ENCODE measurements around the gene TRIO. TPM values are rescaled to one million over a fixed set of nuclear protein-coding genes. Genes with fewer than 3 reads are reported as not detected.

Gene TRIO
- total RNA-seq, 5 donors from 2014 or later (not counting 1 experiment from before 2014, with no cell fraction given): 6.2 to 31.1 (median 11.8) TPM

DNA sequence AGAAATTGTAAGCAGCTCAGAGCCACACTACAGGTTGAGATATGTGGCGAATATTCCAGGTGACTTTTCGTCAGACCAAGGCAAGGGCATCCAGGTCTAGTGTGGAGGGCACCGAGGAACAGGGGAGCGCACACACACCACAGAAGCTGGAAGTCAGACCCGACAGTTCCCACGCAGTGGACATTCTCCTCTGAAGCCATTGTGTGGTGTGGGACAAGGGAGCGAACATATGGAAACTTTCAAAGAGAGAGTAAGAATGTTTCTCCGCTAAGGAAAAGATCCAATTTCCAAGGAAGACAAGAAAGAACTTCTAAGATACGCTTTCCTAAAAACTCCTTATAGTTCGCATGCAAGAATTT lies 297.1 kb downstream of the TRIO start:
- Mint-ChIP-seq H3K9me3 (no peaks in the 10 kb centered on the region), H3K4me3 (no peak overlapping the region), H3K4me1 (peaks cover 6 to 13% (median 8%) of the 10 kb centered on the region in 3 donors), H3K36me3 (no peaks in the 10 kb centered on the region), H3K27me3 (peaks cover 0 to 3% of the 10 kb centered on the region in 2 donors), H3K27ac (no peak overlapping the region)
- POLR2A ChIA-PET: no interaction called here
- H3K27me3 ChIP-seq (replicated peaks in 1 of 2; ENCODE audit: control insufficient read depth in 2 of 2, extremely low read depth in 1 of 2, insufficient read depth in 2 of 2, low read length in 1 of 2): peaks cover 0 to 3% of the 10 kb centered on the region in 2 experiments
- ATAC-seq (replicated peaks in 1 of 4) (no peak), DNase-seq (no peak)
- H3K4me1 ChIP-seq (ENCODE audit: control insufficient read depth in 1 of 2, extremely low read depth in 1 of 2, insufficient read depth in 2 of 2, low read length in 2 of 2): no peaks in the 10 kb centered on the region
- H3K27ac ChIP-seq (ENCODE audit: low read length): no peak overlapping the region
- 89% methylated on average over 3 of the region's 10 CpGs for WGBS (ENCODE audit: insufficient coverage)
- H3K9me3 ChIP-seq: no peaks in the 10 kb centered on the region
- CTCF ChIA-PET: no interaction called here
- H3K36me3 ChIP-seq (ENCODE audit: control insufficient read depth in 2 of 2, extremely low read depth in 1 of 2, insufficient read depth in 1 of 2, low read length in 1 of 2): peaks cover 0 to 3% of the 10 kb centered on the region in 2 donors
- no peak overlapping the region for H3K4me3 ChIP-seq (ENCODE audit: control insufficient read depth in 1 of 2, extremely low read depth in 1 of 2, low read length in 1 of 2)

- no peak overlapping the region for H3K27ac ChIP-seq (ENCODE audit: low read length)
- H3K4me3 ChIP-seq (ENCODE audit: control insufficient read depth in 1 of 2, extremely low read depth in 1 of 2, low read length in 1 of 2): no peak overlapping the region
- Mint-ChIP-seq H3K4me3 (no peak overlapping the region), H3K4me1 (peaks cover 6 to 13% (median 8%) of the 10 kb centered on the region in 3 donors), H3K36me3 (no peaks in the 10 kb centered on the region), H3K27me3 (peaks cover 0 to 3% of the 10 kb centered on the region in 2 donors), H3K27ac (no peak overlapping the region), H3K9me3 (no peaks in the 10 kb centered on the region)
- no peaks in the 10 kb centered on the region for H3K9me3 ChIP-seq
- WGBS (ENCODE audit: insufficient coverage): 94% methylated on average over 33 of the region's 40 CpGs
- ChIA-PET CTCF (no interaction called here), POLR2A (no interaction called here)
- H3K36me3 ChIP-seq (ENCODE audit: control insufficient read depth in 2 of 2, extremely low read depth in 1 of 2, insufficient read depth in 1 of 2, low read length in 1 of 2): peaks cover 0 to 3% of the 10 kb centered on the region in 2 donors
- DNase-seq: no peak
- no peaks in the 10 kb centered on the region for H3K4me1 ChIP-seq (ENCODE audit: control insufficient read depth in 1 of 2, extremely low read depth in 1 of 2, insufficient read depth in 2 of 2, low read length in 2 of 2)
- ATAC-seq (replicated peaks in 1 of 4): no peak
- H3K27me3 ChIP-seq (replicated peaks in 1 of 2; ENCODE audit: control insufficient read depth in 2 of 2, extremely low read depth in 1 of 2, insufficient read depth in 2 of 2, low read length in 1 of 2): peaks cover 0 to 5% of the 10 kb centered on the region in 2 experiments
These were observed 297.7 kb downstream of the TRIO start for GRCh38 chr5:14440582-14441431.

- Mint-ChIP-seq H3K27ac (no peak overlapping the region), H3K4me1 (peaks cover 6 to 13% (median 8%) of the 10 kb centered on the region in 3 donors), H3K36me3 (no peaks in the 10 kb centered on the region), H3K4me3 (no peak overlapping the region), H3K9me3 (no peaks in the 10 kb centered on the region), H3K27me3 (peaks cover 0 to 3% of the 10 kb centered on the region in 2 donors)
- H3K27me3 ChIP-seq (replicated peaks in 1 of 2; ENCODE audit: control insufficient read depth in 2 of 2, extremely low read depth in 1 of 2, insufficient read depth in 2 of 2, low read length in 1 of 2): peaks cover 0 to 6% of the 10 kb centered on the region in 2 experiments
- no peaks in the 10 kb centered on the region for H3K9me3 ChIP-seq
- ChIA-PET POLR2A (no interaction called here), CTCF (no interaction called here)
- no peak for DNase-seq
- WGBS (ENCODE audit: insufficient coverage): 82% methylated on average over 4 of the region's 4 CpGs
- H3K36me3 ChIP-seq (ENCODE audit: control insufficient read depth in 2 of 2, extremely low read depth in 1 of 2, insufficient read depth in 1 of 2, low read length in 1 of 2): peaks cover 0 to 3% of the 10 kb centered on the region in 2 donors
- no peaks in the 10 kb centered on the region for H3K4me1 ChIP-seq (ENCODE audit: control insufficient read depth in 1 of 2, extremely low read depth in 1 of 2, insufficient read depth in 2 of 2, low read length in 2 of 2)
- no peak overlapping the region for H3K27ac ChIP-seq (ENCODE audit: low read length)
- no peak for ATAC-seq (replicated peaks in 1 of 4)
- H3K4me3 ChIP-seq (ENCODE audit: control insufficient read depth in 1 of 2, extremely low read depth in 1 of 2, low read length in 1 of 2): no peak overlapping the region
These were observed 298.5 kb downstream of the TRIO start for GRCh38 chr5:14441641-14442040.

GRCh38 chr5:14442536-14442935 lies 299.4 kb downstream of the TRIO start:
- H3K27me3 ChIP-seq (replicated peaks in 1 of 2; ENCODE audit: control insufficient read depth in 2 of 2, extremely low read depth in 1 of 2, insufficient read depth in 2 of 2, low read length in 1 of 2): peaks cover 0 to 6% of the 10 kb centered on the region in 2 experiments
- H3K9me3 Mint-ChIP-seq: no peaks in the 10 kb centered on the region
- H3K4me3 ChIP-seq (ENCODE audit: control insufficient read depth in 1 of 2, extremely low read depth in 1 of 2, low read length in 1 of 2): no peak overlapping the region
- ChIA-PET CTCF (no interaction called here), POLR2A (no interaction called here)
- no peaks in the 10 kb centered on the region for H3K36me3 Mint-ChIP-seq
- DNase-seq: no peak
- peaks cover 0 to 3% of the 10 kb centered on the region in 2 donors for H3K36me3 ChIP-seq (ENCODE audit: control insufficient read depth in 2 of 2, extremely low read depth in 1 of 2, insufficient read depth in 1 of 2, low read length in 1 of 2)
- H3K27ac ChIP-seq (ENCODE audit: low read length): no peak overlapping the region
- no CpG with 5 or more reads among the region's 5 CpGs for WGBS (ENCODE audit: insufficient coverage)
- no peak overlapping the region for H3K4me3 Mint-ChIP-seq
- H3K4me1 Mint-ChIP-seq: peaks cover 6 to 13% (median 6%) of the 10 kb centered on the region in 3 donors
- H3K9me3 ChIP-seq: no peaks in the 10 kb centered on the region
- no peak for ATAC-seq (replicated peaks in 1 of 4)
- peaks cover 0 to 3% of the 10 kb centered on the region in 2 donors for H3K27me3 Mint-ChIP-seq
- no peak overlapping the region for H3K27ac Mint-ChIP-seq
- no peaks in the 10 kb centered on the region for H3K4me1 ChIP-seq (ENCODE audit: control insufficient read depth in 1 of 2, extremely low read depth in 1 of 2, insufficient read depth in 2 of 2, low read length in 2 of 2)

DNA sequence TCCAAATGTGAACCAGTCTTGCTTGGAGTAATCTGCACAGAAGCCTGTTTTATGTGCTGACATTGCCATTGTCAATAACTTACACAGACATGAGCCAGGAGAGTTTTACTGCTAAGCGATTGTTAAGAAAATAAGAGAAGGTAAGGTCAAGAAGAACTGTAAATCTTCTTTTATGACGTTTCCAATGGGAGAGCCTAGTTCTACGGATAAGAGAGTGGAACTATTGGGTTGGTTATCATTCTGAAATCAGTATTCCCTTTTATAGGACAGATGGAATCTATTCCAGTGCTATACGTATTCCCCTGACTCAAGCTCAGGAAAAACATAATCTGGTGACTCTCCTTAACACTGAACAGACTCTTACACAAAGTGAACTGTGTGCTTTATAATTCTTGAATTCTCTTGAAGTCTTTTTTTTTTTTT lies 300.5 kb downstream of the TRIO start:
- DNase-seq: no peak
- no peaks in the 10 kb centered on the region for H3K36me3 Mint-ChIP-seq
- H3K36me3 ChIP-seq (ENCODE audit: control insufficient read depth in 2 of 2, extremely low read depth in 1 of 2, insufficient read depth in 1 of 2, low read length in 1 of 2): peaks cover 0 to 3% of the 10 kb centered on the region in 2 donors
- no peaks in the 10 kb centered on the region for H3K27me3 Mint-ChIP-seq
- CTCF ChIA-PET: interaction anchor here in 1 of 2 donors (0.7 kb wide), 1 partner anchor 13 kb away, joined by 3 read pairs; no protein-coding TSS in a partner anchor
- H3K9me3 ChIP-seq: no peaks in the 10 kb centered on the region
- H3K9me3 Mint-ChIP-seq: no peaks in the 10 kb centered on the region
- H3K27ac ChIP-seq (ENCODE audit: low read length): no peak overlapping the region
- H3K27me3 ChIP-seq (replicated peaks in 1 of 2; ENCODE audit: control insufficient read depth in 2 of 2, extremely low read depth in 1 of 2, insufficient read depth in 2 of 2, low read length in 1 of 2): peaks cover 0 to 3% of the 10 kb centered on the region in 2 experiments
- H3K27ac Mint-ChIP-seq: no peak overlapping the region
- no CpG with 5 or more reads among the region's 4 CpGs for WGBS (ENCODE audit: insufficient coverage)
- H3K4me3 ChIP-seq (ENCODE audit: control insufficient read depth in 1 of 2, extremely low read depth in 1 of 2, low read length in 1 of 2): no peak overlapping the region
- H3K4me1 ChIP-seq (ENCODE audit: control insufficient read depth in 1 of 2, extremely low read depth in 1 of 2, insufficient read depth in 2 of 2, low read length in 2 of 2): no peaks in the 10 kb centered on the region
- H3K4me1 Mint-ChIP-seq: peaks cover 0 to 4% (median 3%) of the 10 kb centered on the region in 3 donors
- POLR2A ChIA-PET: no interaction called here
- no peak overlapping the region for H3K4me3 Mint-ChIP-seq
- ATAC-seq (replicated peaks in 1 of 4): no peak

GRCh38 chr5:14444161-14444560 lies 301.0 kb downstream of the TRIO start:
- H3K27me3 ChIP-seq (replicated peaks in 1 of 2; ENCODE audit: control insufficient read depth in 2 of 2, extremely low read depth in 1 of 2, insufficient read depth in 2 of 2, low read length in 1 of 2): peaks cover 0 to 2% of the 10 kb centered on the region in 2 experiments
- H3K4me1 ChIP-seq (ENCODE audit: control insufficient read depth in 1 of 2, extremely low read depth in 1 of 2, insufficient read depth in 2 of 2, low read length in 2 of 2): no peaks in the 10 kb centered on the region
- Mint-ChIP-seq H3K36me3 (no peaks in the 10 kb centered on the region), H3K4me3 (no peak overlapping the region), H3K9me3 (no peaks in the 10 kb centered on the region), H3K4me1 (peaks cover 0 to 4% (median 0%) of the 10 kb centered on the region in 3 donors), H3K27me3 (no peaks in the 10 kb centered on the region), H3K27ac (no peak overlapping the region)
- H3K36me3 ChIP-seq (ENCODE audit: control insufficient read depth in 2 of 2, extremely low read depth in 1 of 2, insufficient read depth in 1 of 2, low read length in 1 of 2): peaks cover 0 to 3% of the 10 kb centered on the region in 2 donors
- no CpG with 5 or more reads among the region's 3 CpGs for WGBS (ENCODE audit: insufficient coverage)
- no peaks in the 10 kb centered on the region for H3K9me3 ChIP-seq
- H3K27ac ChIP-seq (ENCODE audit: low read length): no peak overlapping the region
- POLR2A ChIA-PET: no interaction called here
- CTCF ChIA-PET: interaction anchor here in 1 of 2 donors (0.7 kb wide), 1 partner anchor 12 kb away, joined by 3 read pairs; no protein-coding TSS in a partner anchor
- DNase-seq (no peak), ATAC-seq (replicated peaks in 1 of 4) (no peak)
- H3K4me3 ChIP-seq (ENCODE audit: control insufficient read depth in 1 of 2, extremely low read depth in 1 of 2, low read length in 1 of 2): no peak overlapping the region

Data from T-cell (primary cell).